HCT116 (cell line): ENCODE results near the gene CFAP58.

Experiments used
- ELF1 ChIP-seq: IDR thresholded peaks from 2 replicates; pipeline ENCODE4 v1.6.1; 2012; ENCODE audit warnings: low read depth, borderline replicate concordance
- EZH2phosphoT487 ChIP-seq: fragments of 200-600 bp; IDR thresholded peaks from 2 replicates; pipeline ENCODE4 v1.6.1; 2018; ENCODE audit warnings: antibody characterized with exemption, borderline replicate concordance
- POLR2A ChIP-seq: IDR thresholded peaks from 2 replicates; pipeline ENCODE4 v1.7.0; 2011; ENCODE audit warnings: borderline replicate concordance; ENCODE audit not compliant: insufficient read depth, insufficient read length; ENCODE audit errors: extremely low read depth
- POLR2AphosphoS5 ChIP-seq: IDR thresholded peaks from 2 replicates; pipeline ENCODE4 v1.6.1; 2011; ENCODE audit warnings: mild to moderate bottlenecking, low read depth, low read length, moderate library complexity
- RAD21 ChIP-seq: IDR thresholded peaks from 2 replicates; pipeline ENCODE4 v1.6.1; 2012; ENCODE audit warnings: low read depth, mild to moderate bottlenecking
- SIN3A ChIP-seq: IDR thresholded peaks from 2 replicates; pipeline ENCODE4 v1.6.1; 2012; ENCODE audit warnings: low read depth
- SP1 ChIP-seq: IDR thresholded peaks from 2 replicates; pipeline ENCODE4 v1.6.1; 2012; ENCODE audit warnings: low read depth
- ZFX ChIP-seq: fragments of 450-650 bp; IDR thresholded peaks from 2 replicates; pipeline ENCODE4 v1.6.1; 2017
- TF ChIP-seq, protein P1 (sequence below), 3 experiments: fragments of 200-600 bp in 1 of 3; sonication (generic) in 1 of 3; IDR thresholded peaks in 2 of 3; conservative IDR thresholded peaks in 1 of 3; 2 replicates each; pipeline ENCODE4 v1.5.1; 2012 to 2017; ENCODE audit warnings: low read depth in 2 of 3, low read length in 2 of 3, antibody characterized with exemption in 1 of 3, borderline replicate concordance in 1 of 3, control low read depth in 1 of 3, mild to moderate bottlenecking in 1 of 3, mixed read lengths in 1 of 3, mixed run types in 1 of 3, moderate library complexity in 1 of 3; ENCODE audit not compliant: insufficient read depth in 1 of 3

DNA sequence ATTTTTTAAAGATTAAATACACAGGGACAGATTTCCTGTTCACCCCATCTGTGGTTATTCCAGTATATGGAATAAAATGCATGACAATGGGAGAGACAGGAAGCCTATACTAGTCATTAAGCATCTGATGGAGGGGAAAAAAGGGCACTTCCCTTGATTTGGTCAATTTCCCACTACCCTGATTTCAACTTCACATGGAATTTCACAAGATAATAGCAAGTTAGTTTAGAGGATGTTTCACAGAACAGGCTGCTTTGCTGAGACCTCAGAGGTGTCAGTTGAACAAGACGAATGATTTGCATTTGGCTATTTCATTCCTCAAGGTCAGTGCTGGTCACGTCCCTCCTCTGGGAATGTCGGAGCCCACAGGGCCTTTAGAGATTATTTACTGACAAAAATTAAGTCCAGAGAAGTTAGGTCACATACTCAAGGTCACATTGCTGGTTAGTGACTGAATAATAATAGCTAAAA lies 10.7 kb upstream of the CFAP58 start:
- TF ChIP-seq, protein P1, sequence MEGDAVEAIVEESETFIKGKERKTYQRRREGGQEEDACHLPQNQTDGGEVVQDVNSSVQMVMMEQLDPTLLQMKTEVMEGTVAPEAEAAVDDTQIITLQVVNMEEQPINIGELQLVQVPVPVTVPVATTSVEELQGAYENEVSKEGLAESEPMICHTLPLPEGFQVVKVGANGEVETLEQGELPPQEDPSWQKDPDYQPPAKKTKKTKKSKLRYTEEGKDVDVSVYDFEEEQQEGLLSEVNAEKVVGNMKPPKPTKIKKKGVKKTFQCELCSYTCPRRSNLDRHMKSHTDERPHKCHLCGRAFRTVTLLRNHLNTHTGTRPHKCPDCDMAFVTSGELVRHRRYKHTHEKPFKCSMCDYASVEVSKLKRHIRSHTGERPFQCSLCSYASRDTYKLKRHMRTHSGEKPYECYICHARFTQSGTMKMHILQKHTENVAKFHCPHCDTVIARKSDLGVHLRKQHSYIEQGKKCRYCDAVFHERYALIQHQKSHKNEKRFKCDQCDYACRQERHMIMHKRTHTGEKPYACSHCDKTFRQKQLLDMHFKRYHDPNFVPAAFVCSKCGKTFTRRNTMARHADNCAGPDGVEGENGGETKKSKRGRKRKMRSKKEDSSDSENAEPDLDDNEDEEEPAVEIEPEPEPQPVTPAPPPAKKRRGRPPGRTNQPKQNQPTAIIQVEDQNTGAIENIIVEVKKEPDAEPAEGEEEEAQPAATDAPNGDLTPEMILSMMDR (IDR thresholded peaks at IDR 0.05 in 2 of 3, conservative IDR thresholded peaks at IDR 0.05 in 1 of 3; ENCODE audit: borderline replicate concordance in 1 of 3, insufficient read depth in 1 of 3, low read depth in 2 of 3, low read length in 2 of 3) = no peak
- TF ChIP-seq POLR2A (no peak), POLR2AphosphoS5 (no peak), EZH2phosphoT487 (no peak), SIN3A (no peak), SP1 (no peak), ZFX (no peak), ELF1 (no peak), RAD21 (no peak)
